GM12874 (cell line): ENCODE measurements around the gene FAM24A.

Experiments
- CTCF ChIP-seq: IDR thresholded peaks from 2 replicates; pipeline ENCODE4 v1.5.1; 2011; ENCODE audit warnings: low read depth, mild to moderate bottlenecking, control low read depth, low read length, moderate library complexity; ENCODE audit not compliant: insufficient read depth

The FAM24A gene

GRCh38 chr10:122954731-122955050 lies 44.3 kb downstream of the FAM24A start:
- no peak for TF ChIP-seq CTCF

- no peak for TF ChIP-seq CTCF
These were observed 45.5 kb downstream of the FAM24A start for GRCh38 chr10:122955892-122956291.

GRCh38 chr10:122957474-122957873 lies 47.1 kb downstream of the FAM24A start:
- no peak for TF ChIP-seq CTCF

- no peak for TF ChIP-seq CTCF
These were observed 52.0 kb downstream of the FAM24A start for GRCh38 chr10:122962405-122962804.
